GM12878 (cell line): ENCODE results near the gene ZFPM1. TPM values are rescaled to one million over a fixed set of nuclear protein-coding genes. Genes with fewer than 3 reads are reported as not detected.

Experiments
- ATAC-seq: fragments of 200-7000 bp; cut with Tn5 transposase; 3 replicates; pipeline ENCODE4 v1.9.1; 2020; ENCODE audit warnings: mild to moderate bottlenecking, moderate library complexity
- BruUV-seq: library from RNA; stranded (reverse); fragments of 400-500 nt; replicated peaks from 2 replicates; lab custom pipeline; 2021; lab: Mats Ljungman, UMichigan
- CTCF ChIA-PET: fragments of 300-600 bp; sonication (Branson Sonifier 250); formaldehyde crosslinking; extraction: SDS; loops from one replicate; lab custom pipeline; 2021; ENCODE audit warnings: inconsistent platforms; lab: Yijun Ruan, JAX
- POLR2A ChIA-PET: fragments of 350-600 bp; formaldehyde crosslinking; extraction: SDS; loops from one replicate; lab custom pipeline; 2021; ENCODE audit warnings: inconsistent platforms; lab: Charles Lee
- RAD21 ChIA-PET: fragments of 300-600 bp; sonication (Branson Sonifier 250); formaldehyde crosslinking; loops from one replicate; lab custom pipeline; 2023; ENCODE audit warnings: antibody characterized with exemption; ENCODE audit not compliant: unreplicated experiment; lab: Charles Lee
- SMC1A ChIA-PET: fragments of 300-600 bp; sonication (Branson Sonifier 250); formaldehyde crosslinking; loops from one replicate; lab custom pipeline; 2023; ENCODE audit not compliant: unreplicated experiment, uncharacterized antibody; lab: Charles Lee
- DNase-seq: peaks from one replicate; pipeline ENCODE4 v3.0.0-alpha.2; 2011; ENCODE audit warnings: low read depth, low spot score
- FAIRE-seq: peaks from 3 replicates; lab custom pipeline; 2011; peaks lifted over from hg19 to GRCh38; lab: Jason Lieb, UNC
- H2AFZ ChIP-seq: 2 replicates; pipeline ENCODE4 v1.6.0; 2011; ENCODE audit warnings: low read depth, low read length, control low read depth; ENCODE audit not compliant: control insufficient read depth
- H3K27ac ChIP-seq: 2 replicates; pipeline ENCODE4 v1.5.1; 2011; ENCODE audit warnings: control low read depth; ENCODE audit not compliant: control insufficient read depth, insufficient read depth
- H3K27me3 ChIP-seq, 2 experiments: replicated peaks in 1 of 2; 2 replicates each; pipeline versions ENCODE4 v1.6.0 to v1.6.1; 2011; ENCODE audit warnings: low read length in 1 of 2; ENCODE audit not compliant: control insufficient read depth in 2 of 2, insufficient read depth in 2 of 2
- H3K36me3 ChIP-seq, 2 experiments: 2 replicates each; pipeline ENCODE4 v1.5.1; 2011; ENCODE audit warnings: low read length in 1 of 2; ENCODE audit not compliant: control insufficient read depth in 2 of 2, insufficient read depth in 2 of 2
- H3K4me1 ChIP-seq: 2 replicates; pipeline ENCODE4 v1.6.1; 2011; ENCODE audit warnings: mild to moderate bottlenecking, low read length, moderate library complexity, mixed read lengths; ENCODE audit not compliant: control insufficient read depth, insufficient read depth
- H3K4me2 ChIP-seq: 2 replicates; pipeline ENCODE4 v1.6.0; 2011; ENCODE audit warnings: control low read depth; ENCODE audit not compliant: control insufficient read depth, insufficient read depth
- H3K4me3 ChIP-seq: fragments of 200-600 bp; sonication (generic); 2 replicates; pipeline ENCODE4 v1.5.1; 2016
- H3K79me2 ChIP-seq: 2 replicates; pipeline ENCODE4 v1.6.0; 2011; ENCODE audit warnings: low read length; ENCODE audit not compliant: control insufficient read depth, insufficient read depth
- H3K9ac ChIP-seq: 2 replicates; pipeline ENCODE4 v1.8.0; 2011; ENCODE audit warnings: low read length, control low read depth, mixed read lengths; ENCODE audit not compliant: control insufficient read depth, insufficient read depth
- H3K9me3 ChIP-seq: replicated peaks from 3 replicates; pipeline ENCODE4 v1.5.1; 2011; ENCODE audit warnings: mild to moderate bottlenecking, low read length; ENCODE audit not compliant: control insufficient read depth, insufficient read depth
- H4K20me1 ChIP-seq: 2 replicates; pipeline ENCODE4 v1.6.0; 2011; ENCODE audit not compliant: control insufficient read depth, insufficient read depth
- FOXK2 ChIP-seq: fragments of 450-650 bp; IDR thresholded peaks from 2 replicates; pipeline ENCODE4 v1.6.1; 2017; ENCODE audit warnings: mild to moderate bottlenecking, moderate library complexity
- HSF1 ChIP-seq: fragments of 150-350 bp; IDR thresholded peaks from 2 replicates; pipeline ENCODE4 v1.6.1; 2014; ENCODE audit warnings: mild to moderate bottlenecking, low read depth, low read length
- KLF5 ChIP-seq: fragments of 450-650 bp; IDR thresholded peaks from 2 replicates; pipeline ENCODE4 v1.6.1; 2014; ENCODE audit warnings: mild to moderate bottlenecking; ENCODE audit not compliant: partially characterized antibody
- NR2F1 ChIP-seq: fragments of 450-650 bp; conservative IDR thresholded peaks from 2 replicates; pipeline ENCODE4 v1.6.1; 2017; ENCODE audit warnings: mild to moderate bottlenecking
- POLR2AphosphoS2 ChIP-seq: IDR thresholded peaks from 2 replicates; pipeline ENCODE4 v1.6.1; 2011; ENCODE audit warnings: low read depth, mild to moderate bottlenecking, low read length, improper control_type of control experiment, moderate library complexity
- RELA ChIP-seq: fragments of 450-650 bp; IDR thresholded peaks from 2 replicates; pipeline ENCODE4 v1.8.0; 2014; ENCODE audit warnings: borderline replicate concordance; ENCODE audit not compliant: partially characterized antibody
- STAT1 ChIP-seq: fragments of 450-650 bp; conservative IDR thresholded peaks from 2 replicates; pipeline ENCODE4 v1.6.1; 2014; ENCODE audit warnings: antibody characterized with exemption, mild to moderate bottlenecking
- YY1 ChIP-seq: IDR thresholded peaks from 2 replicates; pipeline ENCODE4 v1.6.1; 2011; ENCODE audit warnings: low read depth, mild to moderate bottlenecking, low read length
- WGBS: methylation state at CpG from one replicate; pipeline ENCODE4 v1.1.6; 2016; ENCODE audit warnings: low lambda C conversion rate; ENCODE audit not compliant: insufficient replicate concordance, insufficient coverage; ENCODE audit errors: missing lambda C conversion rate; 5-methylcytosine and 5-hydroxymethylcytosine counted together
- in situ Hi-C: fragments of 300-500 bp; cut with MboI; formaldehyde crosslinking; loops from 9 replicates; pipeline ENCODE4 v1.14.3; 2018; ENCODE audit warnings: mixed read lengths
- intact Hi-C: fragments of 100-400 bp; cut with micrococcal nuclease; formaldehyde crosslinking; loops from one replicate; pipeline ENCODE4 v1.14.2; 2022; ENCODE audit not compliant: unreplicated experiment
- polyA plus RNA-seq, 11 experiments: library from polyadenylated mRNA; depleted of rRNA in 4 of 11; unstranded in 6 of 11; stranded (reverse) in 5 of 11; fragments of >200 nt; fragmentation: Nextera tagmentation in 4 of 11; fragmentation: Illumina TruSeq in 1 of 11; extraction: Ambion mirVana in 4 of 11; extraction: Trizol in 1 of 11; gene quantifications; 1 replicate in 1 of 11; 2 replicates in 10 of 11; pipeline versions ENCODE4 v1.2.1 to v1.2.3, GENCODE V29; 2011 to 2016; ENCODE audit warnings: inconsistent platforms in 2 of 11, missing spikeins in 2 of 11, low read depth in 1 of 11
- total RNA-seq, 4 experiments: library from RNA; depleted of rRNA in 3 of 4; stranded (reverse); fragments of >200 nt in 3 of 4; fragmentation: Illumina TruSeq in 1 of 4; extraction: Trizol in 1 of 4; gene quantifications; 2 replicates each; pipeline versions ENCODE4 v1.2.1 to v1.2.3, GENCODE V29; 2013 to 2021
- TF ChIP-seq, protein P1 (sequence below): fragments of 450-650 bp; IDR thresholded peaks from 2 replicates; pipeline ENCODE4 v1.6.1; 2016; ENCODE audit warnings: mild to moderate bottlenecking

Gene ZFPM1
- total and polyA plus RNA-seq, 10 of the 15 experiments (the other 5 are each of a cell fraction or from before 2014, with no cell fraction given) = 0.02 to 5.1 (median 0.30) TPM

DNA sequence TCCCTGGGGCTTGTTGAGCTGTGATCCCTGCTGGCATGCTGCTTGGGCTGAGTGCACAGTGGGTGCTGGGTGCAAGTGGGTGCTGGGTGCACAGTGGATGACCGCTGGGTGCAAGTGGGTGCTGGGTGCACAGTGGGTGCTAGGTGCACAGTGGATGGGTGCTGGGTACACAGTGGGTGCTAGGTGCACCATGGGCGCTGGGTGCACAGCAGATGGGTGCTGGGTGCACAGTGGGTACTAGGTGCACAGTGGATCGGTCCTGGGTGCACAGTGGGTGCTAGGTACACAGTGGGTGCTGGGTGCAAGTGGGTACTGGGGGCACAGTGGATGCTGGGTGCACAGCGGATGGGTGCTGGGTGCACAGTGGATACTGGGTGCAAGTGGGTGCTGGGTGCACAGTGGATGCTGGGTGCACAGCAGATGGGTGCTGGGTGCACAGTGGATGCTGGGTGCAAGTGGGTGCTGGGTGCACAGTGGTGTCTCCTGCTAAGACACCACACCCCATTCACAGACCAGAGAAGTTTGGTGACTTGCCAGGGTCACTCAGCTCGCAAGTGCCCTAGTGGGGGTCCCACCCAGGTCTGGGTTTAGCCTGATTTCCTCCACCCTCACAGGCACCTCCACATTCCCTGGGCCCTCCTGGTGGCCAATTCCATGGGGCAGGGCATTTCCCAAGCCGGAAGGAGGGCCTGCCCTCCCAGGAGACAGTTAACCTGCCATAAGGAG, 33.5 kb downstream of the ZFPM1 start:
- ChIA-PET CTCF (no interaction called here), RAD21 (no interaction called here), POLR2A (no interaction called here), SMC1A (no interaction called here)
- Histone ChIP-seq H2AFZ (no peak overlapping the region), H3K79me2 (no peaks in the 10 kb centered on the region), H3K9me3 (no peaks in the 10 kb centered on the region), H3K27ac (no peak overlapping the region), H3K4me2 (no peak overlapping the region), H3K27me3 (no peaks in the 10 kb centered on the region), H3K36me3 (peaks cover 0 to 1% of the 10 kb centered on the region in 2 experiments; a peak in 2 of 4 replicates), H3K9ac (no peak overlapping the region), H4K20me1 (no peaks in the 10 kb centered on the region), H3K4me1 (no peaks in the 10 kb centered on the region), H3K4me3 (no peak overlapping the region)
- 46% methylated on average over 6 of the region's 6 CpGs for WGBS
- ATAC-seq (no peak), DNase-seq (no peak), FAIRE-seq (no peak)
- no peak for TF ChIP-seq FOXK2
- TF ChIP-seq RELA = no peak
- no peak for TF ChIP-seq POLR2AphosphoS2
- no peak for TF ChIP-seq NR2F1
- TF ChIP-seq KLF5 = peak; percentile 48
- TF ChIP-seq, protein P1, sequence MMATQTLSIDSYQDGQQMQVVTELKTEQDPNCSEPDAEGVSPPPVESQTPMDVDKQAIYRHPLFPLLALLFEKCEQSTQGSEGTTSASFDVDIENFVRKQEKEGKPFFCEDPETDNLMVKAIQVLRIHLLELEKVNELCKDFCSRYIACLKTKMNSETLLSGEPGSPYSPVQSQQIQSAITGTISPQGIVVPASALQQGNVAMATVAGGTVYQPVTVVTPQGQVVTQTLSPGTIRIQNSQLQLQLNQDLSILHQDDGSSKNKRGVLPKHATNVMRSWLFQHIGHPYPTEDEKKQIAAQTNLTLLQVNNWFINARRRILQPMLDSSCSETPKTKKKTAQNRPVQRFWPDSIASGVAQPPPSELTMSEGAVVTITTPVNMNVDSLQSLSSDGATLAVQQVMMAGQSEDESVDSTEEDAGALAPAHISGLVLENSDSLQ = no peak
- no peak for TF ChIP-seq STAT1
- no peak for TF ChIP-seq HSF1
- no peak for TF ChIP-seq YY1
- intact Hi-C loops = no loop called here
- in situ Hi-C loops = no loop called here
- no TSS peak for BruUV-seq
